ENCODE results near the gene TBX18.

- TF ChIP-seq POLR2AphosphoS5 (IDR thresholded peaks at IDR 0.05; ENCODE audit: low read depth, low read length) (no peak), POLR2A (IDR thresholded peaks at IDR 0.05; ENCODE audit: low read depth, low read length) (no peak), TAF1 (IDR thresholded peaks at IDR 0.05; ENCODE audit: borderline replicate concordance, low read depth, low read length) (no peak)
Observed at GRCh38 chr6:84775751-84776150, 11.4 kb upstream of the TBX18 start.
